DOHH2 (cell line): Measurements from ENCODE around the gene YLPM1.

Experiments used
- H3F3A ChIP-seq: fragments of 200-600 bp; sonication (generic), shearing (Covaris generic); 2 replicates; pipeline ENCODE4 v1.6.0; 2016; ENCODE audit warnings: antibody characterized with exemption, mild to moderate bottlenecking; ENCODE audit not compliant: control insufficient read depth, insufficient read depth
- H3K27ac ChIP-seq: fragments of 200-600 bp; sonication (generic); 2 replicates; pipeline ENCODE4 v1.5.1; 2014; ENCODE audit warnings: low read depth, mild to moderate bottlenecking, low read length, moderate library complexity
- H3K27me3 ChIP-seq: fragments of 200-600 bp; sonication (generic); 2 replicates; pipeline ENCODE4 v1.6.1; 2014; ENCODE audit warnings: mild to moderate bottlenecking, low read length, mixed read lengths; ENCODE audit not compliant: control insufficient read depth
- H3K36me3 ChIP-seq: fragments of 200-600 bp; sonication (generic); 2 replicates; pipeline ENCODE4 v1.6.1; 2014; ENCODE audit warnings: mild to moderate bottlenecking, low read length, moderate library complexity, mixed read lengths; ENCODE audit not compliant: control insufficient read depth
- H3K4me1 ChIP-seq: fragments of 200-600 bp; sonication (generic); 2 replicates; pipeline ENCODE4 v1.6.1; 2014; ENCODE audit warnings: mild to moderate bottlenecking, low read length, mixed read lengths; ENCODE audit not compliant: control insufficient read depth
- H3K4me2 ChIP-seq: fragments of 200-600 bp; sonication (generic); 2 replicates; pipeline ENCODE4 v1.6.0; 2014; ENCODE audit warnings: mild to moderate bottlenecking, low read length, moderate library complexity
- H3K4me3 ChIP-seq: fragments of 200-600 bp; sonication (generic); 2 replicates; pipeline ENCODE4 v1.5.1; 2014; ENCODE audit warnings: mild to moderate bottlenecking, low read length, mixed read lengths
- H3K79me2 ChIP-seq: fragments of 200-600 bp; sonication (generic); 2 replicates; pipeline ENCODE4 v1.6.1; 2014; ENCODE audit warnings: mild to moderate bottlenecking, low read length, mixed read lengths; ENCODE audit not compliant: control insufficient read depth
- H3K9me2 ChIP-seq: fragments of 200-600 bp; sonication (generic); replicated peaks from 2 replicates; pipeline ENCODE4 v1.6.1; 2014; ENCODE audit warnings: mild to moderate bottlenecking, low read length, mixed read lengths; ENCODE audit not compliant: control insufficient read depth
- H3K9me3 ChIP-seq: fragments of 200-600 bp; sonication (generic); 2 replicates; pipeline ENCODE4 v1.6.1; 2014; ENCODE audit warnings: antibody characterized with exemption, low read length, mixed read lengths; ENCODE audit not compliant: control insufficient read depth, insufficient read depth
- H4K20me1 ChIP-seq: fragments of 200-600 bp; sonication (generic); 2 replicates; pipeline ENCODE4 v1.6.0; 2014; ENCODE audit warnings: low read depth, mild to moderate bottlenecking, antibody characterized with exemption, low read length, moderate library complexity; ENCODE audit not compliant: control insufficient read depth, insufficient read depth
- CTCF ChIP-seq: fragments of 200-600 bp; sonication (generic); IDR thresholded peaks from one replicate; pipeline ENCODE4 v1.5.1; 2014; ENCODE audit warnings: antibody characterized with exemption, mild to moderate bottlenecking, low read depth, low read length; ENCODE audit not compliant: poor library complexity, severe bottlenecking
- EZH2phosphoT487 ChIP-seq: fragments of 200-600 bp; sonication (generic); IDR thresholded peaks from 2 replicates; pipeline ENCODE4 v1.6.1; 2017; ENCODE audit warnings: borderline replicate concordance, mild to moderate bottlenecking, antibody characterized with exemption, low read length, moderate library complexity, mixed read lengths

YLPM1 gene

DNA sequence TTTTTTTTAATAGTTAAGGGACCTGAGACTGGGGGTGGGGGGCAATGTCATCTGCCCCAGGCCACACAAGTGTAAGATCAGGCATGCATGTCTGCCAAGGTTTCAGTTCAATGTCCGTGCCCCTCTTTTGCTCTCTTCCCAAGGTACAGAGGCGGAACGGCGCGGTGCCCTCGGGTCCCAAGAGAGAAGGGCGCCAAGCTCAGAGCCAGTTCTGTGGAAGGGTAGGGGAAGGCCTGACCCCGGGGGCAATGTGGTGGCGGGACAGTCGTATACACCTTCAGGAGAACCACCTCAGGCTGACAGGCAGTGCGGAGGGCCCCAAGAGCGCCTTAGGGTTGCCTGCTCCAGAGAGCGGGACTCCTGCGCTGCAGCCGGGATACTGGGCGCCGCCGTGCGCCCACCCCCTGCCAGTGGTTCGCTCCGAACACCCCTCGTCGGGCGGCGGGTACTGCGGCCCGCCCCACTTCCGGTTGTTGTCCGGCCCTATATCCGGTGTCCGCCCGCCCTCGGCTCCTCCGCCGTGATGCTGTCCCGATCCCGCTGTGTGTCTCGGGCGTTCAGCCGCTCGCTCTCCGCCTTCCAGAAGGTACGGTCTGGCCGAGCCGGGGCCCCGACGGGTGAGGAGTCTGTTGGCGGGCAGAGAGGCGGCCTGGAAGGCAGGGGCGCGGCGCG, 118.5 kb downstream of the YLPM1 start, which contains the start of gene DLST:
DLST (plus strand) TSS at position 486 of the 672 bp plus-strand sequence; CDS start at position 524, 38 bp downstream.
- peaks cover 4% of the 10 kb centered on the region; the same call in 1 of the 2 replicates for H3F3A ChIP-seq
- H3K36me3 ChIP-seq, result peaks cover 43% of the 10 kb centered on the region
- H3K4me3 ChIP-seq, result peak within 1 kb of the TSS; percentile 84
- H4K20me1 ChIP-seq, result peaks cover 29% of the 10 kb centered on the region
- peak within 1 kb of the TSS; percentile 71 for H3K27ac ChIP-seq
- no peak for TF ChIP-seq CTCF
- no peak for TF ChIP-seq EZH2phosphoT487
- H3K4me1 ChIP-seq, result peaks cover 41% of the 10 kb centered on the region
- no peaks in the 10 kb centered on the region for H3K9me2 ChIP-seq
- H3K4me2 ChIP-seq, result peak within 1 kb of the TSS; percentile 70
- H3K27me3 ChIP-seq, result no peaks in the 10 kb centered on the region
- no peaks in the 10 kb centered on the region for H3K9me3 ChIP-seq
- peaks cover 52% of the 10 kb centered on the region for H3K79me2 ChIP-seq

DNA sequence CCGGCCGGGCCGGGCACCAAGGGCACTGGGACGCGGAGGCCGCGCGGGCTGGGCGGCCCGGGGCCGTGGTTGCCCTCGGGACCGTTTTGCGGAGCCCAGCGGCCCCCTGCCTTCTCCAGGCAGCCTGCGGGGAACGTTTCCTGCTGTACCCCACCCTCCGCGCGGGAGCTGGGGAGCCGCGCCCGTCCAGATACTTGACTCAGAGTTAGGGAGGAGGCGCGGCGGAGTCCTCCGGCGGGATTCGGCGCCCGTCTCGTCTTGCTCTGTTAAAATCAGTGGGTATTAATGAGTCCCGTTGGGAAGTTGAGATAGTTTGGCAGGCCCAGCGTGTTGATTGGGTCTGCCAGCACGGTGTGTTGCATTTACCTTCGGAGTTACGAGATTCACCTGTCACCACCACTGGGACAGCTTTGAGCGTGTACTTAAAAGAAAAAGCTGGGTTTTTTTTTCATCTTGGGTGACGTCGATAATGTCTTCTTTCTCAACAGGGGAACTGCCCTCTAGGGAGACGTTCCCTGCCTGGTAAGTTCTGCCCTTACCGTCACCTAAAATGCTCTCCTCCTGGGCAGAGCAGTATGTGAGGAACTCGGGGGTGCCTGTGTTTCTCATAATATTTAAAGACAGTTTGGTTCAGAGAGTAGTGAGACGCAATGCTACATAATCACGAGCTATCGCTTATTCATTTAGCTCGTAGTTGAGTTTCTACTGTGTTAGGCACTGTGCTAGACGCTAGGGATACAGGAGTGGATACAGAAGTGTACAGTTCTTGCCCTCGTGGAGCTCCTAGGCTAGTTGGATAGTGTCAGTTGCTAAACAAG, 119.2 kb downstream of the YLPM1 start:
- Histone ChIP-seq H3K27me3 (no peaks in the 10 kb centered on the region), H3F3A (peaks cover 4% of the 10 kb centered on the region; the same call in 1 of the 2 replicates), H3K79me2 (peaks cover 60% of the 10 kb centered on the region), H3K9me2 (no peaks in the 10 kb centered on the region), H3K9me3 (no peaks in the 10 kb centered on the region), H3K4me3 (peak overlapping the region; percentile 84), H3K4me1 (peaks cover 41% of the 10 kb centered on the region), H3K36me3 (peaks cover 46% of the 10 kb centered on the region), H3K4me2 (peak overlapping the region; percentile 70), H4K20me1 (peaks cover 29% of the 10 kb centered on the region), H3K27ac (peak overlapping the region; percentile 71)
- no peak for TF ChIP-seq EZH2phosphoT487
- TF ChIP-seq CTCF, result no peak
